Forelimb muscle (tissue), 1 donor: ENCODE data around the gene IGIP. TPM values are rescaled to one million over a fixed set of nuclear protein-coding genes. Genes with fewer than 3 reads are reported as not detected.

Source experiments
- DNase-seq: peaks from one replicate; pipeline ENCODE4 v3.0.0-alpha.2; 2013; ENCODE audit warnings: low read depth
- polyA plus RNA-seq: library from polyadenylated mRNA; unstranded; fragments of 120-200 nt; gene quantifications from one replicate; pipeline ENCODE4 v1.2.1, GENCODE V29; 2013; ENCODE audit not compliant: insufficient read length

The IGIP gene
- 5.3 TPM for polyA plus RNA-seq

GRCh38 chr5:140125637-140126036 is at the start of gene IGIP:
Gene IGIP (plus strand): TSS chr5:140125937. CDS start chr5:140128477, 2,540 bp downstream.
- no peak for DNase-seq

DNA sequence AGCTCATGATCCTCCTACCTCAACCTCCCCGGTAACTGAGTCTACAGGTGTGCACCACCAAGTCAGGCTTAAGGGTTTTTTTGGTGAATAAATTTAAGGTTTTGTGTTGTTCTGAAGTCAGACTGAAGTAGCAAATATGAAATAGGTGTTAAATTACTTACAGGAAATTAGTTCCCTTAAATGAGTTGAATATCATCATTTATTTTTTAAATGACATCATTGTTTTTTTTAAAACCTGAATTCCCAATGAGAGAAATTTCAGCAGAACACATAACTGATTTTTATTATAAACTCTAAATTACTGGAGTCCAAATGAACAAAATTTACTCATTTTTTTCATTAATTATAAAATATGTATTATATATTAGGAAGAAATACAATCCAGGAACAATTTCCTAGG is 49.6 kb upstream of the IGIP start:
- no peak for DNase-seq

DNA sequence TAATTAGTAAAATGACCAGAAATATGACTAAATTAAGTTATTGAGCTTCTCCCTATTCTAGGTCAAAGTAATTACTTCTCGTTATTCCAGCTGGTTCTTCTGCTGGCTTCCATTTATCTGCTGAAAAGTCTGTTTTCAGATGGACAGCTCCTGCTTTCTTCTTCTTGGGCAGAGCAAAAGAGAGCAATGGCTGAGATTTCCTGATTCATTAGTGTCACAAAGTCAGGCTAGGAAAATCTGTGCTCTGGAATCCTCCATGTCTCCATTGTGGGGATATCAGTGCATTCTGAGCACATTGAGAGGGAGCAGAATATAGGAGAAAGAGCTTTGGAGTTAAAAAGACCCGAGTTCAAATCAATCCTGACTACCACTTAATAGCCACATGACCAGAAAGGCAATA is 48.9 kb upstream of the IGIP start:
- DNase-seq = no peak

GRCh38 chr5:140083120-140083519 is 42.6 kb upstream of the IGIP start:
- no peak for DNase-seq

DNA sequence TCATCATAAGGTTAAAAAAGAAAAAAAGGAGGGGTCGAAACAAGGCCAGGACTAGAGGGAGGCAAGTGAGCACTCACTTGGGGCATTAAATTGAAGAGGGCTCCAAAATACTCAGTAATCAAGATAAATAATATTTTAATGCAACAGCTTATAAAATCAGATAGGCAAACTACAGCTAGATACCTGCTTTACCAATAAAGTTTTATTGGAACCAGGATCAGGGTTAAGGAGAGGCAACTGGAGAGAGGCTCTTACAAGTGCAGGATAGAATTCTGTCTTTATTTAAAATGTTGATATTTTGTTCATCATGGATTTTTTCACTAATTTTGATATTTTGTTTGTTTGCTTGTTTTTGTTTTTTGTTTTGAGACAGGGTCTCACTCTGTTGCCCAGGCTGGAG is 42.1 kb upstream of the IGIP start:
- DNase-seq = no peak

- no peak for DNase-seq
Measured at GRCh38 chr5:140084541-140084940, 41.2 kb upstream of the IGIP start.

DNA sequence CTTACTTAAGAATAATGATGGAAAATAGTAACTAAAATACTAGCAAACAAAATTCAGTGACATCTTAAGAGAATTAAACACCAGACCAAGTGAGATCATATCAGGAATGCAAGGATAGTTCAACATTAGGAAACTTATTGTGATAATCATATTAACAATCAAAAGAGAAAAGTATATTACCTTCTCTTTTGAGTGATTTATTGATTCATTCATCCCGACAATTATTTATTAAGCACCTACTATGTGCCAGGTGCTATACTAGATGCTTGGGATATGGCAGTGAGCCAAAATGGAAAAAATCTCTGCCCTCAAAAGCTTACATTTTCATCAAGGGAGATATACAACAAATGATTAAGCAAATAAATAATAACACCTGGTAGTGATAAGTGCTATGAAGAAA is 35.5 kb upstream of the IGIP start:
- DNase-seq = no peak

GRCh38 chr5:140093179-140093578 is 32.6 kb upstream of the IGIP start:
- DNase-seq = no peak

GRCh38 chr5:140093866-140094265 is 31.9 kb upstream of the IGIP start:
- DNase-seq = no peak

DNA sequence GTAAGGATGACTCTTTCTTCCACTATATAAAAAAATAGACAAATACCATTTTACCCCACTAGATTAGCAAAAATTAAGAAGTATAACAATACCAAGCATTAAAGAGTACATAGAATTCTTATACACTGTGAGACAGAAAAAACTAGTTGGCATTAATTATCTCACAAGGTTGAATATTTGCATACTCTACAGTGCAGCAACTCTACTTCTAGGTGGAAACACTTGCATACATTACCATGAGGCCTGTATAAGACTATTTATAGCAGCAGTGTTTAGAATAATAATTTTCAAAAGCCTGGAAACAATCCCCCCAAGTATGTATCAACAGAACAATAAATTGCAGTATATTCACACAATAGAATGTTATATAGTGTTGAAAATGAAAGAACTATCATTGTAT is 30.8 kb upstream of the IGIP start:
- DNase-seq = no peak

GRCh38 chr5:140101179-140101578 is 24.6 kb upstream of the IGIP start:
- DNase-seq = no peak

GRCh38 chr5:140103154-140103553 is 22.6 kb upstream of the IGIP start:
- no peak for DNase-seq

DNA sequence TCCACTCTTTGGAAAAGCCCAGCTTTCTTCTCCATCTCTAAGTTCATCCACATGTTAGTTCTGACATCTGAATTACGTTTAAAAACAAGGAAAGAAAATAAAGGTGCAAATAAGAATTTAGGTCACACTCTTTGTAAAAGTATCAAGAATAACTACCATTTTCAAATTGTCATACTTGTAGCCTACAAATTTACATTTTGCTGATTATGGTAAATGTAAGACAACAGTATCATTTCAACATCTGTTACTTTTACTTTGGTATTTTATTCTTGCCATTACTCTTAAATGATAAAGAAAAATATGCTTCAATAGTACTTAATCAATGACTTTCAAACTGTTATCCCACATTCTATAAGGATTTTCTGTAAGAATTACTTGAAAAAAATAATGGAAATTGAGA is 21.6 kb upstream of the IGIP start:
- DNase-seq = no peak

DNA sequence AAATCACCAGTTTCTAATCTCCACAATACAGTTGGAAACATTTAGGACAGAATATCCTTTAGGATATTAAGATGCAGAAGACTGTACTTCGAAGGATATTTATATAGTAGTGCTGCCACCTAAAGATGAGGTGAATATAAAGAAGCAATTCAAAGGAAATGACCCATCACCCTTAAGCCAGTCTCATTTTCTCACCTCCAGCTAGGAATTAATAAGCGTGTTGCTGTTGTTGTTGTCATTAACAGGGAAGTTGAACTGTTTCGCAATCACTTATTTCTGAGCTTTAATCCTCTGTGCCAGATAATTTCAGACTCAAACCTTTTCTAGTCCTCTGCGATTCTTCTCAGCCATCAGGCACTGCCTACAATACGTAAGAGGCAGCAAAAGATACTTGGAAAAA is 19.6 kb upstream of the IGIP start:
- no peak for DNase-seq

DNA sequence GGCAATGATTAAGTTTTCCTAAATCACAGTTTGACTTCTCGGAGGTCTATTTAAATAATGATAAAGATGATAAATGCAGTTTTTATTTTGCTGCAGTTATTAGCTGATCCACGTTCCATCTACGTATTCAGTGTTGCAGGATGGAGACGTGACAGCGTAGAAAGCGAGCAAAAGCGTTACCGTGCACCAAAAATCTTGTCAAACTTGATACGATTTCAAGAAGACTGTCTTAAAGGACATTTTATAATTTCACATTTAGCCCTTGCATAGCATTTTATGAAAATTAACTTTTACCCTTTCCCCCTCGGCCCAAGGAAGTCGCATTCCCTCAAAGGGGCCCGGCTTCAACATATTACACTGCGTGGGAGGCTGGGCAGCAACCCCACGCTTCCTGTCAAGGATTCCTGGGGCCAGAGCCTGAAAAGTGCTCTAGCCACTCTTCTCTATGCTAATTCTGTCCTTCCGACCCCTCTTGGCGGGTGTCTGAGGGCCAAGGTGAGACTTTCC is 18.9 kb upstream of the IGIP start:
- no peak for DNase-seq

DNA sequence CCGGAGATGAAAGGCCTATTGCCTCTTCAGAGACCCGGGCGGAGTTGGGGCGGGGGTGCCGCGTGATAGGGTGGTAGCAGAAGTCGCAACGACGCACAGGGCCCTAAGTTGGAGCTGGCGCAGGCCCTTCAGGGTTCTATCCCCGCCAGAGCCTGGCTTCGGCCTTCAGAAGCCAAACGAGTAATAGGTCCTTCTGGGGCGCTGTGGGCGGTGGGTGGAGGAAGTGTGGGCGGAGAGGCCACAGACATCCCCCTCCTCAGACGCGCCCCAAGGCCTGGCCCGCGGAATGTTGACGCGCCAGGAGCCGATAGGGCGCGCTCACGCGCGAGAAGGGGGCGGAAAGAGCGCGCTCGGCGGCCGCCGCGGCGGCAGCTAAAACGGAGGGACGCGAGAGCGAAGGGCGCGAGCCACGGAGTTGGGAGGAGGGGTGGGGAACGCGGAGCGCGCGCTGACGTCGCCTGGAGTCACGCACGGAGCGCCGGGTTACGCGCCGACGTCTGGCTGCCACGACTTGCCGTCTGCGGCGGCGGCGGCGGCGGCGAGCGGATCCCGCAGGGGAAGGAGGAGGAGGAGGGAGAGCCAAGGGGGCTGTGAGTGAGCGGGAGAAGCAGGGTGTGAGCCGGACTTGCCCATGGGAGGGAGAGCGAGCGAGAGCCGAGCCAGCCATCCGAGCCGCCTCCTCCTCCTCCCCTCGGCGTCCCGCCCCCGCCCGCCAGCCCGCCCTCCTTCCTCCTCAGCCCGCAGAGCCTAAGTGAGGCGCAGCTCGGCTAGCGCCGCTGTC is 18.2 kb upstream of the IGIP start:
- DNase-seq = peak; percentile 81

- DNase-seq = no peak
Measured at GRCh38 chr5:140108093-140109017, 17.4 kb upstream of the IGIP start.

- no peak for DNase-seq
Measured at GRCh38 chr5:140109018-140109758, 16.5 kb upstream of the IGIP start.

DNA sequence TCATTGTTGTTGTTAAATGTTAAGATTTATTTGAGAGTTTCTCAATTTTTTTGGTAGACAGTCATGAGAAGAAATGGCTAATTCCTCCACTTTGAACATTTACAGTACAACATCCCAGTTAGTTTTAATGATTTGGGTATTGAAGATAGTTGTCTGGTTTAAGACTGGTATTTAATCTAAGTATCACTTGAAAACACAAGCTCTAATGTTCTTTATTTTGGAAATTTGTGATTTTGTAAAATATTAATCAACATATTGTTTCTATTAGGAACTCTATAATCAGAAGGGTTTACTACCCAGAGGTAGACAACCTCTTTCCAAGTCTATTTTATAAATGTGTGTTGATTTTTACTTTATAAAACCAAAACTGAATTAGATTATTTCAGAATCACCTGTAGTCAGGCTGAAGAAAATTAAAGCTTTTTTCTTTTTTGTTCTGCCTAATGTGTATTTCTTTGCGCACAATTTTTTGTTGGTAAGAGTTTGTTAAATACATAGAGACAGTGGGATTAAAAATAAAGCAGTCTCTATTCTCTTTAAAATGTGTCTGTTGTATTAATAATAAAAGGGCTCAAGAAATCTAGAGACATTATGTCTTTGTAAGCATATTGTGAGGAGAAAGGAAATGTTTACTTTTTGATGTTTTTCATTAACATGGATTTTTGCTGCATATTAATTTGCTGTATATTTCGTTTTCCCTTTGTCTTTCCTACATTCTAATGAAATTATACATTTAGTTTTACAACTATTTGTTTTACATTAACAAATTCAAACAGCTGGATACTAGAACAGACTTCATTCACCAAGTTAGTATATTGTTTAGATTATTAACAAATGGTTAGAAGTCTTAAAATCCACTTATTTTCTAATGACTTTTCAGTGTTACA is 15.7 kb upstream of the IGIP start:
- no peak for DNase-seq

GRCh38 chr5:140110646-140110957 is 15.1 kb upstream of the IGIP start:
- no peak for DNase-seq
